Lung (tissue), 12 donors: ENCODE results near the gene KRTAP10-2. TPM values are rescaled to one million over a fixed set of nuclear protein-coding genes. Genes with fewer than 3 reads are reported as not detected.

Source experiments
- ATAC-seq: fragments of 200-7000 bp; cut with Tn5 transposase; one replicate; pipeline ENCODE4 v1.9.1; 2020; ENCODE audit warnings: moderate number of reproducible peaks; ENCODE audit not compliant: insufficient read depth, low FRiP score
- DNase-seq, 3 donors: peaks; one replicate each; pipeline ENCODE4 v3.0.0-alpha.2; 2013 to 2017
- H3K27ac ChIP-seq, 2 donors: one replicate each; pipeline ENCODE4 v1.5.1; 2013; ENCODE audit warnings: mild to moderate bottlenecking in 2 of 2, moderate library complexity in 2 of 2, control low read depth in 1 of 2, inconsistent platforms in 1 of 2, low read depth in 1 of 2, low read length in 1 of 2
- H3K27me3 ChIP-seq, 3 donors: one replicate each; pipeline ENCODE4 v1.5.1; 2013; ENCODE audit warnings: low read length in 2 of 3; ENCODE audit not compliant: control insufficient read depth in 3 of 3, insufficient read depth in 3 of 3
- H3K36me3 ChIP-seq, 4 donors: one replicate each; pipeline ENCODE4 v1.5.1; 2013; ENCODE audit warnings: low read length in 4 of 4, mild to moderate bottlenecking in 1 of 4, moderate library complexity in 1 of 4; ENCODE audit not compliant: control insufficient read depth in 4 of 4, insufficient read depth in 4 of 4
- H3K4me1 ChIP-seq, 5 donors: one replicate each; pipeline ENCODE4 v1.5.1; 2013; ENCODE audit warnings: low read length in 5 of 5, mild to moderate bottlenecking in 2 of 5, moderate library complexity in 1 of 5; ENCODE audit not compliant: control insufficient read depth in 5 of 5, insufficient read depth in 5 of 5
- H3K4me3 ChIP-seq: one replicate; pipeline ENCODE4 v1.5.1; 2013; ENCODE audit warnings: mild to moderate bottlenecking, control low read depth, moderate library complexity
- H3K9ac ChIP-seq, 2 donors: one replicate each; pipeline ENCODE4 v1.5.1; 2013; ENCODE audit warnings: low read length in 2 of 2, control low read depth in 1 of 2; ENCODE audit not compliant: insufficient read depth in 1 of 2
- H3K9me3 ChIP-seq, 4 donors: one replicate each; pipeline ENCODE4 v1.5.1; 2013; ENCODE audit warnings: low read length in 3 of 4, mild to moderate bottlenecking in 1 of 4, moderate library complexity in 1 of 4; ENCODE audit not compliant: control insufficient read depth in 4 of 4, insufficient read depth in 3 of 4
- CTCF ChIP-seq: IDR thresholded peaks from 2 replicates; pipeline ENCODE4 v1.5.1; 2012; ENCODE audit warnings: mild to moderate bottlenecking; ENCODE audit errors: control extremely low read depth, extremely low read depth
- WGBS, 2 donors: extraction: QIAGEN DNeasy Blood & Tissue Kit; methylation state at CpG; one replicate each; pipeline ENCODE4 v1.1.7; 2013; 5-methylcytosine and 5-hydroxymethylcytosine counted together
- polyA plus RNA-seq, 2 donors: library from polyadenylated mRNA; stranded (reverse); fragments of 200-250 nt; gene quantifications; one replicate each; pipeline ENCODE4 v1.2.1, GENCODE V29; 2013
- total RNA-seq, 2 donors: library from RNA; depleted of rRNA in 1 of 2; stranded (reverse); fragments of >200 nt in 1 of 2; gene quantifications; one replicate each; pipeline ENCODE4 v1.2.1, GENCODE V29; 2014 to 2021
- donor health status: control.
- donor health status: control.
- donor health status: Bipolar disorder and iron deficiency.
- donor health status: healthy.
- donor health status: DM: yes; HTN: yes; CAD: no.

The KRTAP10-2 gene
- total and polyA plus RNA-seq, 4 donors = not detected

GRCh38 chr21:44513389-44514217, 37.7 kb downstream of the KRTAP10-2 start:
- ATAC-seq (no peak), DNase-seq (no peak)
- peaks cover 0 to 6% (median 0%) of the 10 kb centered on the region in 4 donors for H3K9me3 ChIP-seq
- H3K27ac ChIP-seq = no peak overlapping the region
- no peak for TF ChIP-seq CTCF
- no peaks in the 10 kb centered on the region for H3K36me3 ChIP-seq
- peaks cover 0 to 4% (median 0%) of the 10 kb centered on the region in 3 donors for H3K27me3 ChIP-seq
- H3K4me3 ChIP-seq = no peak overlapping the region
- no peak overlapping the region for H3K9ac ChIP-seq
- 74 to 82% methylated on average over 15 of the region's 15 CpGs for WGBS, 2 donors
- peaks cover 0 to 2% (median 0%) of the 10 kb centered on the region in 5 donors for H3K4me1 ChIP-seq

GRCh38 chr21:44512496-44513388, 38.6 kb downstream of the KRTAP10-2 start:
- no peak for ATAC-seq
- WGBS, 2 donors = 81 to 87% methylated on average over 21 of the region's 21 CpGs

GRCh38 chr21:44511938-44512275, 39.4 kb downstream of the KRTAP10-2 start:
- Histone ChIP-seq H3K27me3 (peaks cover 0 to 4% (median 0%) of the 10 kb centered on the region in 3 donors), H3K4me1 (peaks cover 0 to 3% (median 0%) of the 10 kb centered on the region in 5 donors), H3K27ac (no peak overlapping the region), H3K9ac (no peak overlapping the region), H3K36me3 (no peaks in the 10 kb centered on the region), H3K9me3 (no peaks in the 10 kb centered on the region), H3K4me3 (no peak overlapping the region)
- ATAC-seq = no peak
- WGBS, 2 donors = 85 to 91% methylated on average over 8 of the region's 8 CpGs
- no peak for TF ChIP-seq CTCF
- no peak for DNase-seq

More at GRCh38 chr21:44512496-44513388, 38.6 kb downstream of the KRTAP10-2 start:
- H3K27ac ChIP-seq = no peak overlapping the region
- no peak for TF ChIP-seq CTCF
- no peak for DNase-seq
- no peak overlapping the region for H3K9ac ChIP-seq
- H3K36me3 ChIP-seq = no peaks in the 10 kb centered on the region
- peaks cover 0 to 6% (median 0%) of the 10 kb centered on the region in 4 donors for H3K9me3 ChIP-seq
- peaks cover 0 to 4% (median 0%) of the 10 kb centered on the region in 3 donors for H3K27me3 ChIP-seq
- peaks cover 0 to 2% (median 0%) of the 10 kb centered on the region in 5 donors for H3K4me1 ChIP-seq
- H3K4me3 ChIP-seq = no peak overlapping the region
